ENCODE results near the gene DOCK3. TPM values are rescaled to one million over a fixed set of nuclear protein-coding genes. Genes with fewer than 3 reads are reported as not detected.

DOCK3 gene
- total and polyA plus RNA-seq, 10 donors, result 0.08 to 2.1 (median 0.44) TPM

DNA sequence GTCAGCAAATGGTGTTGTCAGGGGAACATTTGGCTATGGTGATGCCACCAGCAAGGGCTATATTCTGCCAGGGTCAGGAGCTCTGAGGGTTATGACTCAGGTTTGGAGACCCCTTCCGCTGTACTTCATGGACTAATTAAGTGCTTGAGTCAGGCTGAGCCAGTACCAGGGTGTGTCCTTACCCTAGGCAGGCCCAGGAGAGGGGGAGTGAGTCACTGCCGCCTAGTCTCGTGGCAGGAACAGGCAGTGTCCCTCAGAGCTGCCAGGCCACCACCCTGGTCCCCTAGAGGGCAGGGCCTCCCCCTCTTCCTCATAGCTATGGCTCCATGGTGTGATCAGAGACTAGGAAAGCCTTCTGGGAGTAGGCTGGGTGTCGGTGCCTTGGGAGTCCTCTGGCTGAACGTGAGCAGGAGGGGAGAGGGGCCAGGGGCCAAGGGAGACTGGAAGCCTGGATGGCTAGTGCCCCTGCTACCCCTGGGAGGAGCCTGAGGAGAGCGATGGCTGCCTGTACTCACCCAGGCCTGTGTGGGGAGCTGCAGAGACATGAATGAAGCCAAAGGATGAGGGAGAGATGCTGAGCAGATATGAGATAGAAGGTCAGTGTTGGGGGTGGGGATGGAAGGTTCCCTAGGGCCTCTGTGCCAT lies 47.2 kb upstream of the DOCK3 start:
- H3K27me3 ChIP-seq (replicated peaks in 1 of 7), result no peaks in the 10 kb centered on the region
- no peak for DNase-seq
- no peak overlapping the region for H3K4me3 ChIP-seq
- peaks cover 0 to 41% (median 0%) of the 10 kb centered on the region in 6 donors for H3K36me3 ChIP-seq
- no peaks in the 10 kb centered on the region for H3K9me3 ChIP-seq
- TF ChIP-seq POLR2A (IDR thresholded peaks at IDR 0.05) (no peak), POLR2AphosphoS5 (IDR thresholded peaks at IDR 0.05) (peak in 1 of 3 donors; percentile 15)
- TF ChIP-seq, protein P1, sequence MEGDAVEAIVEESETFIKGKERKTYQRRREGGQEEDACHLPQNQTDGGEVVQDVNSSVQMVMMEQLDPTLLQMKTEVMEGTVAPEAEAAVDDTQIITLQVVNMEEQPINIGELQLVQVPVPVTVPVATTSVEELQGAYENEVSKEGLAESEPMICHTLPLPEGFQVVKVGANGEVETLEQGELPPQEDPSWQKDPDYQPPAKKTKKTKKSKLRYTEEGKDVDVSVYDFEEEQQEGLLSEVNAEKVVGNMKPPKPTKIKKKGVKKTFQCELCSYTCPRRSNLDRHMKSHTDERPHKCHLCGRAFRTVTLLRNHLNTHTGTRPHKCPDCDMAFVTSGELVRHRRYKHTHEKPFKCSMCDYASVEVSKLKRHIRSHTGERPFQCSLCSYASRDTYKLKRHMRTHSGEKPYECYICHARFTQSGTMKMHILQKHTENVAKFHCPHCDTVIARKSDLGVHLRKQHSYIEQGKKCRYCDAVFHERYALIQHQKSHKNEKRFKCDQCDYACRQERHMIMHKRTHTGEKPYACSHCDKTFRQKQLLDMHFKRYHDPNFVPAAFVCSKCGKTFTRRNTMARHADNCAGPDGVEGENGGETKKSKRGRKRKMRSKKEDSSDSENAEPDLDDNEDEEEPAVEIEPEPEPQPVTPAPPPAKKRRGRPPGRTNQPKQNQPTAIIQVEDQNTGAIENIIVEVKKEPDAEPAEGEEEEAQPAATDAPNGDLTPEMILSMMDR (IDR thresholded peaks at IDR 0.05 in 8 of 11, conservative IDR thresholded peaks at IDR 0.05 in 3 of 11), result no peak
- H3K27ac ChIP-seq, result peak overlapping the region in 3 of 8 donors; percentile 34 to 70 (median 65)
- intact Hi-C loops (cut with DNase I; ENCODE audit: low total_unique reads), result no loop called here
- 58 to 71% (median 59%) methylated on average over 3 to 6 of the region's 6 CpGs for WGBS, 5 donors
- peaks cover 10 to 100% (median 90%) of the 10 kb centered on the region in 6 donors for H3K4me1 ChIP-seq

DNA sequence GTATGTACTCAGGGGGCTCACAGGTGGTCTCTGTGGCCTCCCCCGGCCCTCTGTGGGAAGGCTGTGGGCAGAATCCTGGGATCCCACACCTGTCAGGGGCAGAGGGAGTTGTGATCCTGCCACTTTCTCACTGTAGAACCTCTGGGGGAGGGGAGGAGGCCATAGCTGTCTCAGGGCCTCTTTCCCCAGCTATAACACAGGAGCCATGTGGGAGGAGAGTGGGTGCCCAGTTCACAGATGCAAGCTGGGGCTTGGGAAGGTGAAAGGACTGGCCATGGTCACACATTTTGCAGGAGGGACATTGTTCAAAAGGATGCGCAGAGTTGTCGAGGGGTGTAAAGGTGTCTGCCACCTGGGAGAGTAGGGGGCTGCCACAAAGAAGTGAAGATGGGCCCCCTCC lies 46.1 kb upstream of the DOCK3 start:
- Histone ChIP-seq H3K27ac (peak overlapping the region in 2 of 8 donors; percentile 25 to 70), H3K27me3 (replicated peaks in 1 of 7) (no peaks in the 10 kb centered on the region), H3K36me3 (peaks cover 0 to 33% (median 0%) of the 10 kb centered on the region in 6 donors), H3K9me3 (no peaks in the 10 kb centered on the region), H3K4me3 (no peak overlapping the region), H3K4me1 (peaks cover 9 to 100% (median 90%) of the 10 kb centered on the region in 6 donors)
- WGBS, 5 donors, result 82 to 95% (median 87%) methylated on average over 2 to 3 of the region's 3 CpGs
- DNase-seq, result no peak
- TF ChIP-seq, protein P1 (IDR thresholded peaks at IDR 0.05 in 8 of 11, conservative IDR thresholded peaks at IDR 0.05 in 3 of 11), result no peak
- TF ChIP-seq POLR2A (IDR thresholded peaks at IDR 0.05), result no peak
- TF ChIP-seq POLR2AphosphoS5 (IDR thresholded peaks at IDR 0.05), result no peak
- intact Hi-C loops (cut with DNase I; ENCODE audit: low total_unique reads), result no loop called here

DNA sequence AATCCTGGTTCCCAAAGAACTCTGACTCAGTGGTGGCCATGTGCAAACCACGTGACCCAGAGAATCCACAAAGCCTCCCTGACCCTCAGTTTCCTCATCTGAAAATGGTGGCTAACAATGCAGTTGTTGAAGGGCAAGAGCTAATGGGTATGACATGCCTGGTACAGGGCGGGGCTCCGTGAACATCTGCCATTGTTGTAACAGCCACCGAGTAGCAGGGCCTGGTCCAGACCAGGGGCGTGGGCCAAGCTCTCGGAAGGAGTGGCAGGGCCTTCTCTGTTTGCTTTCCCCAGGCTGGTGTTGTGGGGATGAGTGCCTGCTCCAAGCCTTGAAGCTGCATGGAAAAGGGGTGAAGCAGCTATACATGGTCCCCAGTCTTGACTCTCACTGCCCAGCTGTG lies 44.3 kb upstream of the DOCK3 start:
- DNase-seq, result no peak
- intact Hi-C loops (cut with DNase I; ENCODE audit: low total_unique reads), result no loop called here
- 78 to 94% (median 85%) methylated on average over 6 of the region's 6 CpGs for WGBS, 5 donors
- no peak for TF ChIP-seq POLR2AphosphoS5 (IDR thresholded peaks at IDR 0.05)
- TF ChIP-seq POLR2A (IDR thresholded peaks at IDR 0.05), result no peak
- TF ChIP-seq, protein P1 (IDR thresholded peaks at IDR 0.05 in 8 of 11, conservative IDR thresholded peaks at IDR 0.05 in 3 of 11), result no peak
- Histone ChIP-seq H3K4me1 (peaks cover 4 to 98% (median 78%) of the 10 kb centered on the region in 6 donors), H3K4me3 (no peak overlapping the region), H3K9me3 (no peaks in the 10 kb centered on the region), H3K27ac (peak overlapping the region in 3 of 8 donors; percentile 61 to 74 (median 70)), H3K27me3 (replicated peaks in 1 of 7) (no peaks in the 10 kb centered on the region), H3K36me3 (peaks cover 0 to 40% (median 0%) of the 10 kb centered on the region in 6 donors)

DNA sequence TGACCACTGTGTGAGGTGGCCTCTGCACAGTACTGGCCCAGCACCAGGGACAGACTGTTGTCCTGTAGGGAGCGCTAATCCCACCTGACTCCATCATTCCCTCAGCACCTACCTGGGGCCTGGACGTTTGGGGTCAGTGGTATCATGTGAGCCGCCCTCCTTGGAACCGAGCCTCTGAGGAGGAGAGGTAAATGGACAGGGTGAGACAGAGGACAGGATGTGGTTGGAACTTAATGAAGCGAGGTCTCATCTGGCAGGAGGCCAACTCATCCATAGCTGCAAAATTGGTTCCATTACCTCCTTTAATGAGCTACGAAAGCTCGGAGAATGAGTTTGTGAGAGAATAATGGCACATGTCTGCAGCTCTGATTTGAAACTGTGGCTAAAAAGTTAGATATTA lies 43.9 kb upstream of the DOCK3 start:
- Histone ChIP-seq H3K36me3 (peaks cover 0 to 40% (median 0%) of the 10 kb centered on the region in 6 donors), H3K4me3 (no peak overlapping the region), H3K27me3 (replicated peaks in 1 of 7) (no peaks in the 10 kb centered on the region), H3K4me1 (peaks cover 4 to 98% (median 74%) of the 10 kb centered on the region in 6 donors), H3K27ac (peak overlapping the region in 3 of 8 donors; percentile 61 to 74 (median 70)), H3K9me3 (no peaks in the 10 kb centered on the region)
- TF ChIP-seq POLR2AphosphoS5 (IDR thresholded peaks at IDR 0.05) (no peak), POLR2A (IDR thresholded peaks at IDR 0.05) (no peak)
- TF ChIP-seq, protein P1 (IDR thresholded peaks at IDR 0.05 in 8 of 11, conservative IDR thresholded peaks at IDR 0.05 in 3 of 11), result no peak
- no peak for DNase-seq
- intact Hi-C loops (cut with DNase I; ENCODE audit: low total_unique reads), result no loop called here
- WGBS, 5 donors, result 56 to 77% (median 68%) methylated on average over 7 of the region's 7 CpGs

Measured in spleen (tissue), 11 donors.